NCI-H1417 treated with DMSO at 0.1 percent for 48 hours (cell line): ENCODE data around the gene PRKCZ.

Source experiments
- DNase-seq: peaks from one replicate; lab custom pipeline; 2025; lab: John Stamatoyannopoulos, UW

PRKCZ gene

GRCh38 chr1:2024887-2025286 lies 25.3 kb upstream of the PRKCZ start:
- DNase-seq: no peak

GRCh38 chr1:2025491-2025981 lies 24.7 kb upstream of the PRKCZ start:
- no peak for DNase-seq

- DNase-seq: no peak
Measured at GRCh38 chr1:2027961-2028583, 22.1 kb upstream of the PRKCZ start.

GRCh38 chr1:2028870-2029560 lies 21.2 kb upstream of the PRKCZ start:
- DNase-seq: no peak

GRCh38 chr1:2029561-2029960 lies 20.6 kb upstream of the PRKCZ start:
- DNase-seq: no peak

GRCh38 chr1:2030076-2030871 lies 19.9 kb upstream of the PRKCZ start:
- no peak for DNase-seq

- DNase-seq: no peak
Measured at GRCh38 chr1:2031546-2032540, 18.4 kb upstream of the PRKCZ start.

- no peak for DNase-seq
Measured at GRCh38 chr1:2032737-2033136, 17.5 kb upstream of the PRKCZ start.

GRCh38 chr1:2033165-2033564 lies 17.0 kb upstream of the PRKCZ start:
- no peak for DNase-seq

GRCh38 chr1:2036287-2036686 lies 13.9 kb upstream of the PRKCZ start:
- DNase-seq: no peak

- no peak for DNase-seq
Measured at GRCh38 chr1:2037314-2037979, 12.8 kb upstream of the PRKCZ start.

GRCh38 chr1:2038229-2038628 lies 12.0 kb upstream of the PRKCZ start:
- no peak for DNase-seq

GRCh38 chr1:2039251-2039650 lies 11.0 kb upstream of the PRKCZ start:
- no peak for DNase-seq

- DNase-seq: no peak
Measured at GRCh38 chr1:2041305-2041704, 8.9 kb upstream of the PRKCZ start.

- DNase-seq: no peak
Measured at GRCh38 chr1:2041887-2042286, 8.3 kb upstream of the PRKCZ start.

- no peak for DNase-seq
Measured at GRCh38 chr1:2042830-2043773, 7.1 kb upstream of the PRKCZ start.

GRCh38 chr1:2043886-2044285 lies 6.3 kb upstream of the PRKCZ start:
- no peak for DNase-seq

GRCh38 chr1:2044510-2045319 lies 5.5 kb upstream of the PRKCZ start:
- no peak for DNase-seq
